HEK293 (cell line): ENCODE data around the gene ZNF718.

Experiments
- CTCF ChIA-PET: fragments of 350-600 bp; formaldehyde crosslinking; extraction: SDS; loops from one replicate; lab custom pipeline; 2021; ENCODE audit warnings: antibody characterized with exemption; lab: Yijun Ruan, JAX
- POLR2A ChIA-PET: fragments of 300-600 bp; formaldehyde crosslinking; extraction: SDS; loops from one replicate; lab custom pipeline; 2020; ENCODE audit warnings: antibody characterized with exemption, inconsistent platforms; lab: Yijun Ruan, JAX
- H3K27ac ChIP-seq: fragments of 200-500 bp; sonication (Bioruptor generic); 2 replicates; pipeline ENCODE4 v1.5.1; 2014; ENCODE audit warnings: low read depth, low read length, control low read depth, inconsistent platforms; ENCODE audit errors: extremely low read depth
- H3K36me3 ChIP-seq, 2 experiments: fragments of 200-500 bp in 1 of 2; sonication (Bioruptor generic) in 1 of 2; 1 replicate in 1 of 2; 2 replicates in 1 of 2; pipeline ENCODE4 v1.5.1; 2014 to 2017; ENCODE audit warnings: inconsistent platforms in 2 of 2, low read length in 2 of 2; ENCODE audit not compliant: control insufficient read depth in 2 of 2, insufficient read depth in 1 of 2
- H3K4me1 ChIP-seq: fragments of 200-500 bp; sonication (Bioruptor generic); 2 replicates; pipeline ENCODE4 v1.5.1; 2014; ENCODE audit warnings: mild to moderate bottlenecking, low read length, inconsistent platforms; ENCODE audit not compliant: control insufficient read depth, insufficient read depth
- H3K4me3 ChIP-seq: 2 replicates; pipeline ENCODE4 v1.5.1; 2011; ENCODE audit warnings: low read depth, mild to moderate bottlenecking, control low read depth, low read length, moderate library complexity
- H3K9me3 ChIP-seq: fragments of 200-500 bp; sonication (Bioruptor generic); 2 replicates; pipeline ENCODE4 v1.5.1; 2014; ENCODE audit warnings: low read depth, low read length, inconsistent platforms; ENCODE audit not compliant: control insufficient read depth, insufficient read depth
- SCRT2 ChIP-seq: fragments of 450-650 bp; formaldehyde crosslinking; IDR thresholded peaks from 2 replicates; pipeline ENCODE4 v1.5.1; 2016; ENCODE audit warnings: missing biosample characterization, missing genetic modification characterization
- ZBTB17 ChIP-seq: fragments of 450-650 bp; formaldehyde crosslinking; IDR thresholded peaks from 2 replicates; pipeline ENCODE4 v1.5.1; 2016; ENCODE audit warnings: missing biosample characterization, missing genetic modification characterization
- ZBTB48 ChIP-seq: fragments of 450-650 bp; formaldehyde crosslinking; IDR thresholded peaks from 2 replicates; pipeline ENCODE4 v1.5.1; 2016; ENCODE audit warnings: missing biosample characterization, missing genetic modification characterization
- ZFHX2 ChIP-seq: fragments of 450-650 bp; formaldehyde crosslinking; conservative IDR thresholded peaks from 2 replicates; pipeline ENCODE4 v1.5.1; 2016; ENCODE audit warnings: missing biosample characterization, missing genetic modification characterization
- ZFP41 ChIP-seq: fragments of 450-650 bp; formaldehyde crosslinking; IDR thresholded peaks from 2 replicates; pipeline ENCODE4 v1.5.1; 2016; ENCODE audit warnings: missing biosample characterization, missing genetic modification characterization, borderline replicate concordance
- ZNF133 ChIP-seq: fragments of 450-650 bp; formaldehyde crosslinking; IDR thresholded peaks from 2 replicates; pipeline ENCODE4 v1.5.1; 2016; ENCODE audit warnings: missing biosample characterization, missing genetic modification characterization
- ZNF140 ChIP-seq: fragments of 450-650 bp; formaldehyde crosslinking; IDR thresholded peaks from 2 replicates; pipeline ENCODE4 v1.5.1; 2016; ENCODE audit warnings: missing biosample characterization, missing genetic modification characterization
- ZNF366 ChIP-seq: fragments of 450-650 bp; formaldehyde crosslinking; conservative IDR thresholded peaks from 2 replicates; pipeline ENCODE4 v1.5.1; 2016; ENCODE audit warnings: missing biosample characterization, missing genetic modification characterization
- ZNF37A ChIP-seq: fragments of 450-650 bp; IDR thresholded peaks from 2 replicates; pipeline ENCODE4 v1.5.1; 2018; ENCODE audit warnings: missing biosample characterization, missing genetic modification characterization
- ZNF404 ChIP-seq: fragments of 450-650 bp; formaldehyde crosslinking; IDR thresholded peaks from 2 replicates; pipeline ENCODE4 v1.5.1; 2017; ENCODE audit warnings: missing biosample characterization, missing genetic modification characterization
- ZNF416 ChIP-seq: fragments of 450-650 bp; formaldehyde crosslinking; IDR thresholded peaks from 2 replicates; pipeline ENCODE4 v1.5.1; 2016; ENCODE audit warnings: missing biosample characterization, missing genetic modification characterization
- ZNF433 ChIP-seq: fragments of 450-650 bp; formaldehyde crosslinking; IDR thresholded peaks from 2 replicates; pipeline ENCODE4 v1.5.1; 2016; ENCODE audit warnings: missing biosample characterization, missing genetic modification characterization, low read depth
- ZNF529 ChIP-seq: fragments of 450-650 bp; formaldehyde crosslinking; IDR thresholded peaks from 2 replicates; pipeline ENCODE4 v1.5.1; 2017; ENCODE audit warnings: missing genetic modification characterization, missing biosample characterization; ENCODE audit not compliant: insufficient replicate concordance
- ZNF610 ChIP-seq: fragments of 450-650 bp; formaldehyde crosslinking; IDR thresholded peaks from 2 replicates; pipeline ENCODE4 v1.5.1; 2016; ENCODE audit warnings: missing biosample characterization, missing genetic modification characterization, borderline replicate concordance
- ZNF664 ChIP-seq: fragments of 450-650 bp; formaldehyde crosslinking; IDR thresholded peaks from 2 replicates; pipeline ENCODE4 v1.5.1; 2016; ENCODE audit warnings: missing biosample characterization, missing genetic modification characterization
- TF ChIP-seq, protein P1 (sequence below): fragments of 450-650 bp; formaldehyde crosslinking; IDR thresholded peaks from 2 replicates; pipeline ENCODE4 v1.5.1; 2016; ENCODE audit warnings: missing biosample characterization, missing genetic modification characterization
- TF ChIP-seq, protein P2 (sequence below): fragments of 450-650 bp; formaldehyde crosslinking; IDR thresholded peaks from 2 replicates; pipeline ENCODE4 v1.5.1; 2016; ENCODE audit warnings: missing biosample characterization, missing genetic modification characterization
- TF ChIP-seq, protein P3 (sequence below): fragments of 450-650 bp; formaldehyde crosslinking; IDR thresholded peaks from 2 replicates; pipeline ENCODE4 v1.5.1; 2017; ENCODE audit warnings: missing biosample characterization, missing genetic modification characterization
- TF ChIP-seq, protein P4 (sequence below): fragments of 450-650 bp; formaldehyde crosslinking; IDR thresholded peaks from 2 replicates; pipeline ENCODE4 v1.5.1; 2016; ENCODE audit warnings: missing biosample characterization, missing genetic modification characterization
- TF ChIP-seq, protein P5 (sequence below): fragments of 450-650 bp; formaldehyde crosslinking; IDR thresholded peaks from 2 replicates; pipeline ENCODE4 v1.5.1; 2016; ENCODE audit warnings: missing biosample characterization, missing genetic modification characterization

Gene ZNF718

DNA sequence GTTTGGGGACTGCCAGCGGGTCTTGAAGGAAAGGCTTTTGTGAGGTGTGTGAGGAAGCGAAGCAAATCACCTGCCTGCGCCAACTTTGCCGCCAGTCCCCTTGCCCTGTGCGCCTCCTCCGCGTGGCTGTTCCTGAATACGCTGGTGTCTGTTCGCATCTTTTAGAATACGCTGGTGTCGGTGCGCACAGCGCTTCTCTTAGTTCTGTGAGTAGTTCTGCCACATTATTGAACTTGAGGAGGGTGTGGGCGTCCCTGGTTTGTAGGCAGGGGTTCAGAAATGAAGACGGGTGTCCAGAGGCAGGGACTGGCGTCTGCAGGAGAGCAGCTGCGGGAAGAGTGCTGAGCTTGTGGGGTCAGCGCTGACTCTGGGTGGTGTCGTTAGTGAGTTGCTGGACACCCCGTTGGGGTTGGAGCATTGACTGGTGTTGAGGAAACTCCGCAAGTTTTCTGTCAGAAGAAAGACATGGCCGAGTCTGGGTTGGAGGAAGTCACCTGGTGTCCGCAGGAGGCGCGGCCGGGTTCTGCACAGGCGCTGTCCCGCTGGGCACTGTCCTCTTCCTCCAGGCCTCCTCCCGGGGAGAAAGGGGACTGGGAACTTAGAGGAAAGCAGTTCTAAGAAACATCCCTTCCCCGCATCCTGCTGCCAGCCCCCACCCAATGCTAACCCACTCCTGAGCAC lies 930 bp downstream of the ZNF718 start:
- H3K4me3 ChIP-seq, result peak overlapping the region; percentile 88
- ChIA-PET POLR2A (interaction anchor here (1.4 to 1.9 kb wide), 4 partner anchors 8 to 12 kb away, joined by 3 to 12 read pairs (median 6); no protein-coding TSS in a partner anchor), CTCF (no interaction called here)

DNA sequence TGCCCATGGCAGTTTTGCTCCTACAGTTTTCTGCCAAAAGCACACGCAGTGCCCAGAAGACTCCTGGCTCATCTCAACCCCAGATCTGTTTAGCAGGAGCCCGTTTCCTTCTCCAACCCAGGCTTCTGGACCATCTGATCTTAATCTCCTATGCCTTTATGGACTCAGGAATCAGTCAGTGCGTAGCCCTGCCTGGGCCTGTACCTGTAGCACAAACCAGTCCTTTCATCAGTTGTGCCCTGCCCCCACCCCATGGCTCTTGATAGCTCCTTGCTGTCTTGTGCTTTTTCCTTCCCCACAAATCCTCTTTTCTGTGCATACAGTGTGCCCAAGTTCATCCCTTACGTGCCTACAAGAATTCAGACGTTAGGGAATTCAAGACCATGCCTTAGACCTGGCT lies 1.5 kb downstream of the ZNF718 start:
- no peaks in the 10 kb centered on the region for H3K4me1 ChIP-seq
- ChIA-PET POLR2A (no interaction called here), CTCF (no interaction called here)
- H3K9me3 ChIP-seq, result no peaks in the 10 kb centered on the region
- H3K36me3 ChIP-seq, result peaks cover 0 to 18% of the 10 kb centered on the region in 2 experiments; a peak in 2 of 3 replicates
- H3K4me3 ChIP-seq, result peak overlapping the region; percentile 88
- no peak overlapping the region for H3K27ac ChIP-seq
- TF ChIP-seq ZNF433 (tag by site-specific recombination), result no peak
- TF ChIP-seq ZNF366 (tag by site-specific recombination), result peak; percentile 60
- 0 out of 2 replicates have a peak, but pooled peaks have one; percentile 21 for TF ChIP-seq ZBTB17
- TF ChIP-seq SCRT2 (tag by site-specific recombination), result peak; percentile 65; the same call in 1 of the 2 replicates
- TF ChIP-seq ZNF529 (tag by site-specific recombination), result no peak
- TF ChIP-seq, protein P1, sequence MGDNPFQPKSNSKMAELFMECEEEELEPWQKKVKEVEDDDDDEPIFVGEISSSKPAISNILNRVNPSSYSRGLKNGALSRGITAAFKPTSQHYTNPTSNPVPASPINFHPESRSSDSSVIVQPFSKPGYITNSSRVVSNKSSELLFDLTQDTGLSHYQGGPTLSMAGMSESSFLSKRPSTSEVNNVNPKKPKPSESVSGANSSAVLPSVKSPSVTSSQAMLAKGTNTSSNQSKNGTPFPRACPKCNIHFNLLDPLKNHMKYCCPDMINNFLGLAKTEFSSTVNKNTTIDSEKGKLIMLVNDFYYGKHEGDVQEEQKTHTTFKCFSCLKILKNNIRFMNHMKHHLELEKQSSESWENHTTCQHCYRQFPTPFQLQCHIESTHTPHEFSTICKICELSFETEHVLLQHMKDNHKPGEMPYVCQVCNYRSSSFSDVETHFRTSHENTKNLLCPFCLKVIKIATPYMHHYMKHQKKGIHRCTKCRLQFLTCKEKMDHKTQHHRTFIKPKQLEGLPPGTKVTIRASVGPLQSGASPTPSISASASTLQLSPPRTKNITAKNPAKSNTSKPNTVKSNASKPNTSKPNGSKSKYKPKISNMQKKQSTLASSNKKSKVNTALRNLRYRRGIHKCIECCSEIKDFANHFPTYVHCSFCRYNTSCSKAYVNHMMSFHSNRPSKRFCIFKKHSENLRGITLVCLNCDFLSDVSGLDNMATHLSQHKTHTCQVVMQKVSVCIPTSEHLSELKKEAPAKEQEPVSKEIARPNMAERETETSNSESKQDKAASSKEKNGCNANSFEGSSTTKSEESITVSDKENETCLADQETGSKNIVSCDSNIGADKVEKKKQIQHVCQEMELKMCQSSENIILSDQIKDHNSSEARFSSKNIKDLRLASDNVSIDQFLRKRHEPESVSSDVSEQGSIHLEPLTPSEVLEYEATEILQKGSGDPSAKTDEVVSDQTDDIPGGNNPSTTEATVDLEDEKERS (tag by site-specific recombination), result peak; percentile 61; the same call in 1 of the 2 replicates

More for the DNA sequence above, 930 bp downstream of the ZNF718 start:
- Histone ChIP-seq H3K27ac (peak overlapping the region; percentile 77; the same call in 1 of the 2 replicates), H3K36me3 (peaks cover 0 to 18% of the 10 kb centered on the region in 2 experiments; a peak in 2 of 3 replicates), H3K4me1 (no peaks in the 10 kb centered on the region), H3K9me3 (no peaks in the 10 kb centered on the region)
- TF ChIP-seq, protein P2, sequence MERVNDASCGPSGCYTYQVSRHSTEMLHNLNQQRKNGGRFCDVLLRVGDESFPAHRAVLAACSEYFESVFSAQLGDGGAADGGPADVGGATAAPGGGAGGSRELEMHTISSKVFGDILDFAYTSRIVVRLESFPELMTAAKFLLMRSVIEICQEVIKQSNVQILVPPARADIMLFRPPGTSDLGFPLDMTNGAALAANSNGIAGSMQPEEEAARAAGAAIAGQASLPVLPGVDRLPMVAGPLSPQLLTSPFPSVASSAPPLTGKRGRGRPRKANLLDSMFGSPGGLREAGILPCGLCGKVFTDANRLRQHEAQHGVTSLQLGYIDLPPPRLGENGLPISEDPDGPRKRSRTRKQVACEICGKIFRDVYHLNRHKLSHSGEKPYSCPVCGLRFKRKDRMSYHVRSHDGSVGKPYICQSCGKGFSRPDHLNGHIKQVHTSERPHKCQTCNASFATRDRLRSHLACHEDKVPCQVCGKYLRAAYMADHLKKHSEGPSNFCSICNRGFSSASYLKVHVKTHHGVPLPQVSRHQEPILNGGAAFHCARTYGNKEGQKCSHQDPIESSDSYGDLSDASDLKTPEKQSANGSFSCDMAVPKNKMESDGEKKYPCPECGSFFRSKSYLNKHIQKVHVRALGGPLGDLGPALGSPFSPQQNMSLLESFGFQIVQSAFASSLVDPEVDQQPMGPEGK, result no peak
- peak; percentile 4; the same call in 1 of the 2 replicates for TF ChIP-seq ZFHX2
- no peak for TF ChIP-seq ZNF140 (tag by site-specific recombination)
- TF ChIP-seq, protein P3, sequence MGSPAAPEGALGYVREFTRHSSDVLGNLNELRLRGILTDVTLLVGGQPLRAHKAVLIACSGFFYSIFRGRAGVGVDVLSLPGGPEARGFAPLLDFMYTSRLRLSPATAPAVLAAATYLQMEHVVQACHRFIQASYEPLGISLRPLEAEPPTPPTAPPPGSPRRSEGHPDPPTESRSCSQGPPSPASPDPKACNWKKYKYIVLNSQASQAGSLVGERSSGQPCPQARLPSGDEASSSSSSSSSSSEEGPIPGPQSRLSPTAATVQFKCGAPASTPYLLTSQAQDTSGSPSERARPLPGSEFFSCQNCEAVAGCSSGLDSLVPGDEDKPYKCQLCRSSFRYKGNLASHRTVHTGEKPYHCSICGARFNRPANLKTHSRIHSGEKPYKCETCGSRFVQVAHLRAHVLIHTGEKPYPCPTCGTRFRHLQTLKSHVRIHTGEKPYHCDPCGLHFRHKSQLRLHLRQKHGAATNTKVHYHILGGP (tag by site-specific recombination), result no peak
- TF ChIP-seq ZNF416 (tag by site-specific recombination), result no peak

DNA sequence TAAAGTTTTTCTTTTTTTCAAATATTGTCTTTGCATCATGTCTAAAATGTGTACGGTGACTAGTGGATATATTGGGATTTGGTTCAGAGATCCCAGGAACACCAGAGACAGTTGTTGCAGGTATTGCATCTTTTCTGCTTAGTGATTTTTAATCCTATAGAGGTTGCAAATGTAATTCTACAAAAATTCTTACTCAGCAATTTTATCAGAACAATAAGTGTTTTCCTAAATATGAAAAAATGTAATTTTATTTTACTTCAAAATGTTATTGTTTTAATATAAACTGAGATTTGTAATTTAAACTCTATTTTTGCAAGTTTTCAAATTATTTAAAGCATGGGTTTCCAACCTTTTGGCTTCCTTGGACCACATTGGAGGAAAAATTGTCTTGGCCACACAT lies 8.2 kb downstream of the ZNF718 start:
- CTCF ChIA-PET, result no interaction called here
- no peaks in the 10 kb centered on the region for H3K9me3 ChIP-seq
- POLR2A ChIA-PET, result no interaction called here
- no peaks in the 10 kb centered on the region for H3K4me1 ChIP-seq
- no peak overlapping the region for H3K27ac ChIP-seq
- H3K36me3 ChIP-seq, result peaks cover 18 to 45% of the 10 kb centered on the region in 2 experiments
- H3K4me3 ChIP-seq, result no peak overlapping the region
- no peak for TF ChIP-seq ZNF404
- TF ChIP-seq, protein P4, sequence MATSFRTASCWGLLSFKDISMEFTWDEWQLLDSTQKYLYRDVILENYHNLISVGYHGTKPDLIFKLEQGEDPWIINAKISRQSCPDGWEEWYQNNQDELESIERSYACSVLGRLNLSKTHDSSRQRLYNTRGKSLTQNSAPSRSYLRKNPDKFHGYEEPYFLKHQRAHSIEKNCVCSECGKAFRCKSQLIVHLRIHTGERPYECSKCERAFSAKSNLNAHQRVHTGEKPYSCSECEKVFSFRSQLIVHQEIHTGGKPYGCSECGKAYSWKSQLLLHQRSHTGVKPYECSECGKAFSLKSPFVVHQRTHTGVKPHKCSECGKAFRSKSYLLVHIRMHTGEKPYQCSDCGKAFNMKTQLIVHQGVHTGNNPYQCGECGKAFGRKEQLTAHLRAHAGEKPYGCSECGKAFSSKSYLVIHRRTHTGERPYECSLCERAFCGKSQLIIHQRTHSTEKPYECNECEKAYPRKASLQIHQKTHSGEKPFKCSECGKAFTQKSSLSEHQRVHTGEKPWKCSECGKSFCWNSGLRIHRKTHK (tag by site-specific recombination), result no peak
- TF ChIP-seq ZNF664 (tag by site-specific recombination), result no peak
- TF ChIP-seq ZNF610 (tag by site-specific recombination), result no peak
- TF ChIP-seq ZBTB48, result no peak
- TF ChIP-seq ZNF133 (tag by site-specific recombination), result no peak
- TF ChIP-seq ZFP41 (tag by site-specific recombination), result no peak
- no peak for TF ChIP-seq ZNF37A
- TF ChIP-seq, protein P5, sequence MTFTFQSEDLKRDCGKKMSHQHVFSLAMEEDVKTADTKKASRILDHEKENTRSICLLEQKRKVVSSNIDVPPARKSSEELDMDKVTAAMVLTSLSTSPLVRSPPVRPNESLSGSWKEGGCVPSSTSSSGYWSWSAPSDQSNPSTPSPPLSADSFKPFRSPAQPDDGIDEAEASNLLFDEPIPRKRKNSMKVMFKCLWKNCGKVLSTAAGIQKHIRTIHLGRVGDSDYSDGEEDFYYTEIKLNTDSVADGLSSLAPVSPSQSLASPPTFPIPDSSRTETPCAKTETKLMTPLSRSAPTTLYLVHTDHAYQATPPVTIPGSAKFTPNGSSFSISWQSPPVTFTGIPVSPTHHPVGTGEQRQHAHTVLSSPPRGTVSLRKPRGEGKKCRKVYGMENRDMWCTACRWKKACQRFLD (tag by site-specific recombination), result no peak
